CD4-positive, alpha-beta T cell treated with Interleukin-6 for 4 hours (primary cell): ENCODE data around the gene SAMD14.
A peak's percentile ranks its signal among the peaks of the same experiment; 100 is the strongest.

ENCODE experiments used
- DNase-seq: peaks from one replicate; pipeline ENCODE4 v3.0.0-alpha.2; 2020; ENCODE audit warnings: mixed read lengths

The SAMD14 gene

DNA sequence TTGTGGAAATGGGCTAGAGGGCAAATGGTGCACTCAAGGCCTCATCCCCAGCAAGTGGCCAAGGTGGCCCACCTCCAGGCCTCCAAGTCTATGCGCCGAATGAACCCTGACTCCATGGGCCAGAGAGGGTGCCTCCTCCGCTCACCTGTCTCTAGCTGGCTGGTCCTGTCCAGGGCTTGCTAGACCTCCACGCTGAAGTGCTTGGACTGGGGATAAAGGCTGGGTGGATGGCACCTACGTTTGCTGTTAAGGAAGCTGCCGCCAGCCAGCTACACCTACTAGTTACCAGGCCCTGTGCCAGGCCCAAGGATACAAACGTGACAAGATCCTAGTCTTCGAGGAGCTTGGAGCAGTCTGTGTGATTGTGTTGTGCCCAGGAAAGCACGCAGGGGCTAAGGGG, 35.1 kb upstream of the SAMD14 start:
- DNase-seq: no peak

DNA sequence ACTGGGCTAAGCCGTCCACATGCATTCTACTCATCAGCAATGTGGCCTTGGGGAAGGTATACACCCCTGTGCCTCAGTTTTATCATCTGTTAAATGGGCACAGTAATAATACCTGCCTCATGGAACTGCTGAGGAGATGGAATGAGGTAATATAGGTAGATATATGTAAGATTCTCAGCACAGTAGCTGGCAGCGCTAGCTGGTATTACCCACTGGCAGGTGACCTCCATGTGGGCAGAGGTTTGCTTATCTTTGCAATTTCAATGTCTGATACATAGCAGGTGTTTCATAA, 34.7 kb upstream of the SAMD14 start:
- no peak for DNase-seq

GRCh38 chr17:50163843-50164696, 34.1 kb upstream of the SAMD14 start:
- no peak for DNase-seq

DNA sequence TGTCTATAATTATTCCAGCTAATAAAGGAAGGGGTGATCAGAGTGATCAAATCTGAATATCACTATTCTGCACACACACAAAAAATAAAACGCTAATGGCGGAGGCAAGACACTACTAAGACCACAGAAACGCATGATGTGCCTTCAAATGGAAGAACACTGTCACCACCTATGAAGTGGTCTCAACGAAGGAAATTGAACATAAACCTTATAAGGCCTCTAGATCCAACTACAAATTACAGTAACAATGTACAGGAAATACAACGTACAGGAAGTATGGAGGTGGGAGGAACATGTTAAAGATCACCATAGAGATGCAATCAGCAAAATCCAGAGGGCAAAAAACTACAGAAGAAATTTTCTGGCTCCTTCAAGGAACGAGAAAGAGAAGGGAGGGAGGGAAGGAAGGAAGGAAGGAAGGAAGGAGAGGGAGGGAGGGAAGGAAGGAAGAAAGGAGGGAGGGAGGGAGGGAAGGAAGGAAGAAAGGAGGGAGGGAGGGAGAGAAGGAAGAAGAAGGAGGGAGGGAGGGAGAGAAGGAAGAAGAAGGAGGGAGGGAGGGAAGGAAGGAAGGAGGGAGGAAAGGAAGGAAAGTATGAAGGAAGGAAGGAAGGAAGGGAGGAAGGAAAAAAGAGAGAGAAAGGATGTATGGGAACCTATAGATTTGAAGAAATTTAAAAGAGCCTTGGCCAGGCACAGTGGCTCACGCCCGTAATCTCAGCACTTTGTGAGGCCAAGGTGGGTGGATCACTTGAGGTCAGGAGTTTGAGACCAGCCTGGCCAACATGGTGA, 32.7 kb upstream of the SAMD14 start:
- DNase-seq: no peak

- no peak for DNase-seq
These were observed 31.9 kb upstream of the SAMD14 start for GRCh38 chr17:50161911-50162288.

DNA sequence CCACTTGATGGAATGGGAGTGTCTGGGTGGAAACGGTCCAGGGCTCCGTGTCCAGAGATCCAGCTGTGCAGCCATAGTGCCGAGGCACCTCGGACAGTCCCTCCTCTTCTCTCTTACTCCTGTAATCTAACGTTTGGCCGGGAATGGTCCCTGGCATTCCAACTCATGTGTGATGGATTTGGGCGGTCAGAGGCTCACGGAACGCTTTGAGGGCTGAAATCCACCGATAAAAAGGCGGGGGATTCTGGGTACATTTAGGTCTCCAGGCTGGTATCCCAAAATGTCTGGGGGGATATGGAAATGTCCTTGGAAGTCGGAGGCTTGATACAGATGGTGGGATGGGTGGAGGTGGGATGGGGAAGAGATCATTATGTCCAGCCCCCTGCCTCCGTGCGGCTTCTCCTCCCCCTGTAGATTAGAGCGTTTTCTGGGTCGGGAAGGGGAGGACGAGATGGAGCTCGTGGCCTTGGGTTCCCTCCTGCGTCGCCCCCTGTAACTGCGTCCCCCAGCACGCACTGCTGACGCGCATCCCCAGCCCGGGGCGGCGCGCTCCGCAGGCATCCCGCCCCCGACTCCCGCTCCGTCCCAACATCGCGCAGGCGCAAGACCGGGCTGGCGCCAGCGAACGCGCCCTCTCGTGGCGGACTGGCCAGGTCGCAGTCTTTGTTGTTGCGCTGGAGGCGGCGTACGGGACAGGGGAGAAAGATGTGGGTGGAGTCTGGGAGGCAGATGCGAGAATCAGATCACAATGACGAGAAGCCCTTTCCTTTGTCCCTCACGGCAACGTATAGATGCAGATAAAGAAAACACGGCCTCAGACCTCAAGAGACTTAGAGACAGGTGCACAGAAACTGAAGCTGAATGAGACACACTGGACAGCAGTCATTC, 31.3 kb upstream of the SAMD14 start:
- peak; percentile 95 for DNase-seq

GRCh38 chr17:50157891-50158290, 27.9 kb upstream of the SAMD14 start:
- DNase-seq: peak; percentile 41

- DNase-seq: no peak
These were observed 25.3 kb upstream of the SAMD14 start for GRCh38 chr17:50155115-50155819.

GRCh38 chr17:50154604-50155003, 24.6 kb upstream of the SAMD14 start:
- no peak for DNase-seq

DNA sequence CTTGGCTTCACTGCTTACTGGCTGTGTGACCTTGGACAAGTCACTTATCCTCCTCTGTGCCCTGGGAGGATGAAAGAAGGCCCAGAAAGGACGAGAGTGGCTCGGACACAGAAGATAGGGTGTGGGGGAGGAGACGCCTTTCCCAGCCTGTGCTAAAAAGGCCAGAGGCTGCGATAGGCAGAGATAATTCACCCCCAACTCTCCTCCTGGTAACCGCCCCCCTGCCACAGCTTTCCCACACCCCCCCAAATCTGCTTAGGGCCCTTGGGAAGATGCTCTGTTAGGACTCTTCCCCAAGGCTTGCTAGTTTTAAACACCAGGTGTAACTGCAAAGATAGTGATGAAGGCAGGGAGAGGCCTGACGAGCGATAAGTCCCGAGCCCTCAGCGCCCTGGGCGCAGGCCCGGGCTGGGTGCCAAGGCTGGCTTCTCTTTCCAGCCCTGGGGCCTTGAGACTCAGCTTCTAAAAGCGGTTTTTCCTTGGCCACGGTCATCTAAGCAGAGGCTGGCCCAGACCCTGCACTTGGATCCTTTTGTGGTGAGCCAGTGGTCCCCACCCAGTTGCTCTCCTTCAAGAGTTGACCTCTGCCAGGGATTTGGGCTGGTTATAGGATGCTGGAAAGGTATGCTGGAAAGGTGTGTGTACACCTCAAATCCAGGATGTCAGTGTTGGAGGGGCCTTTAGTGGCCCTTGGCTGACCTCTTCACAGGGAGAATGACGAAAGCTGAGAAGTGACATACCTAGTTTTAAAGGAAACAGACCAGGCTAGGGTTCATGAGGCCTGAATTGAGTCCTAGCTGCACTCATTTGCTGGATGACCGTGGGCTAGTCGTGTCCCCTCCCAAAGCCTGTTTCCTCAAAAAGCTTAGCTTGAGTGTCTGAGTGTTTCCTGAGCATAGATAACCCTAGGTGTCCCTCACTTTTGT, 24.0 kb upstream of the SAMD14 start:
- no peak for DNase-seq

DNA sequence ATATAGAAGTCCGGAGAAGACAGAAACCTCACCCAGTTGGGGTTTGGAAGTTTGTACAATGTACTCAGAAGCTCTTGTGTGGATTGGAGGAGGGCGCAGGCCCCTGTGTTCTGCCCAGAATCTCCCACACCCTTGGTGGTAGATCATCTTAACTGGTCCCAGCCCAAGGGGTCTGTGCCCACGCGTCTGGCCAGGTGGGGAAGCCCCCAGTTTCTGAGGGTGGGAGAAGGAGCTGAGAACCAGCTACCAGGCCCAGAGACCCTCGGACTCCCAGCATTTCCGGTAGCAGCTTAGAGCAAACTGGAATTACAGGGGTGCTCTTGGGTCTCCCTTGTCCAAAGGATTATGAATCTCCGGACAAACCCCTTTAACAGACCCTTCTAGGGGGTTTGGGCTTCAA, 22.8 kb upstream of the SAMD14 start:
- DNase-seq: no peak

GRCh38 chr17:50151937-50152547, 22.1 kb upstream of the SAMD14 start:
- DNase-seq: peak; percentile 64

GRCh38 chr17:50151041-50151936, 21.3 kb upstream of the SAMD14 start:
- peak; percentile 88 for DNase-seq

GRCh38 chr17:50150354-50151040, 20.5 kb upstream of the SAMD14 start, which contains the start of gene PPP1R9B:
PPP1R9B (minus strand) TSS chr17:50150677; CDS start chr17:50150513, 164 bp downstream.
- DNase-seq: no peak

- DNase-seq: peak; percentile 71
These were observed 19.7 kb upstream of the SAMD14 start for GRCh38 chr17:50149417-50150353.

- no peak for DNase-seq
These were observed 19.1 kb upstream of the SAMD14 start for GRCh38 chr17:50149091-50149416.

- peak; percentile 90 for DNase-seq
These were observed 18.5 kb upstream of the SAMD14 start for GRCh38 chr17:50148226-50149090.
